Measurements from ENCODE around the gene GLMN. TPM values are rescaled to one million over a fixed set of nuclear protein-coding genes. Genes with fewer than 3 reads are reported as not detected.
"Not testable (repeated sequence)": the region's sequence is repeated elsewhere in the genome, so short reads cannot be mapped to it uniquely, and the experiment has no call there.

Gene GLMN
- total RNA-seq, 1 donor from 2014 or later, result 5.8 TPM

- peak; percentile 53 for ATAC-seq
These were observed 7.3 kb downstream of the GLMN start for GRCh38 chr1:92291372-92291999.

DNA sequence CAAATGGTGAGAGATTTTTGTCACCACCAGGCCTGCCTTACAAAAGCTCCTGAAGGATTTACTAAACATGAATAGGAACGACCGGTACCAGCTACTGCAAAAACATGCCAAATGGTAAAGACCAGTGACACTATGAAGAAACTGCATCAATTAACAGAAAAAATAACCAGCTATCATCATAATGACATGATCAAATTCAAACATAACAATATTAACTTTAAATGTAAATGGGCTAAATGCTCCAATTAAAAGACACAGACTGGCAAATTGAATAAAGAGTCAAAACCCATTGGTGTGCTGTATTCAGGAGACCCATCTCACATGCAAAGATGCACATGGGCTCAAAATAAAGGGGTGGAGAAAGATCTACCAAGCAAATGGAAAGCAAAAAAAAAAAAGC, 17.4 kb downstream of the GLMN start:
- H3K27me3 ChIP-seq; H3K36me3 ChIP-seq; H3K27ac ChIP-seq; H3K9me3 ChIP-seq; ATAC-seq; intact Hi-C loops (cut with DNase I); DNase-seq; H3K4me1 ChIP-seq; H3K4me3 ChIP-seq: not testable (repeated sequence)

More at GRCh38 chr1:92291372-92291999, 7.3 kb downstream of the GLMN start:
- no peak for DNase-seq
- Histone ChIP-seq H3K27ac (no peak overlapping the region), H3K4me1 (no peaks in the 10 kb centered on the region), H3K36me3 (peaks cover 46% of the 10 kb centered on the region), H3K27me3 (no peaks in the 10 kb centered on the region), H3K9me3 (no peaks in the 10 kb centered on the region), H3K4me3 (no peak overlapping the region)
- TF ChIP-seq, protein P1, sequence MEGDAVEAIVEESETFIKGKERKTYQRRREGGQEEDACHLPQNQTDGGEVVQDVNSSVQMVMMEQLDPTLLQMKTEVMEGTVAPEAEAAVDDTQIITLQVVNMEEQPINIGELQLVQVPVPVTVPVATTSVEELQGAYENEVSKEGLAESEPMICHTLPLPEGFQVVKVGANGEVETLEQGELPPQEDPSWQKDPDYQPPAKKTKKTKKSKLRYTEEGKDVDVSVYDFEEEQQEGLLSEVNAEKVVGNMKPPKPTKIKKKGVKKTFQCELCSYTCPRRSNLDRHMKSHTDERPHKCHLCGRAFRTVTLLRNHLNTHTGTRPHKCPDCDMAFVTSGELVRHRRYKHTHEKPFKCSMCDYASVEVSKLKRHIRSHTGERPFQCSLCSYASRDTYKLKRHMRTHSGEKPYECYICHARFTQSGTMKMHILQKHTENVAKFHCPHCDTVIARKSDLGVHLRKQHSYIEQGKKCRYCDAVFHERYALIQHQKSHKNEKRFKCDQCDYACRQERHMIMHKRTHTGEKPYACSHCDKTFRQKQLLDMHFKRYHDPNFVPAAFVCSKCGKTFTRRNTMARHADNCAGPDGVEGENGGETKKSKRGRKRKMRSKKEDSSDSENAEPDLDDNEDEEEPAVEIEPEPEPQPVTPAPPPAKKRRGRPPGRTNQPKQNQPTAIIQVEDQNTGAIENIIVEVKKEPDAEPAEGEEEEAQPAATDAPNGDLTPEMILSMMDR (IDR thresholded peaks at IDR 0.05), result peak; percentile 64
- intact Hi-C loops (cut with DNase I), result no loop called here

- ATAC-seq; H3K4me1 ChIP-seq; intact Hi-C loops (cut with DNase I); H3K36me3 ChIP-seq; DNase-seq; H3K27me3 ChIP-seq; H3K27ac ChIP-seq; H3K4me3 ChIP-seq; H3K9me3 ChIP-seq: not testable (repeated sequence)
These were observed 19.0 kb downstream of the GLMN start for GRCh38 chr1:92279781-92280180.

GRCh38 chr1:92277105-92277723, 21.6 kb downstream of the GLMN start:
- no peak for DNase-seq

GRCh38 chr1:92276082-92276481, 22.7 kb downstream of the GLMN start:
- Histone ChIP-seq H3K27ac (no peak overlapping the region), H3K27me3 (no peaks in the 10 kb centered on the region), H3K9me3 (no peaks in the 10 kb centered on the region), H3K4me1 (no peaks in the 10 kb centered on the region), H3K36me3 (peaks cover 16% of the 10 kb centered on the region), H3K4me3 (no peak overlapping the region)
- ATAC-seq (no peak), DNase-seq (no peak)
- intact Hi-C loops (cut with DNase I), result no loop called here
- TF ChIP-seq, protein P1 (IDR thresholded peaks at IDR 0.05), result no peak

More at GRCh38 chr1:92277105-92277723, 21.6 kb downstream of the GLMN start:
- TF ChIP-seq, protein P1 (IDR thresholded peaks at IDR 0.05), result no peak
- peaks cover 16% of the 10 kb centered on the region for H3K36me3 ChIP-seq
- no peaks in the 10 kb centered on the region for H3K27me3 ChIP-seq
- intact Hi-C loops (cut with DNase I), result no loop called here
- ATAC-seq, result no peak
- H3K4me1 ChIP-seq, result no peaks in the 10 kb centered on the region
- H3K27ac ChIP-seq, result no peak overlapping the region
- no peak overlapping the region for H3K4me3 ChIP-seq
- H3K9me3 ChIP-seq, result no peaks in the 10 kb centered on the region

- DNase-seq (no peak), ATAC-seq (no peak)
- Histone ChIP-seq H3K4me3 (no peak overlapping the region), H3K9me3 (no peaks in the 10 kb centered on the region), H3K36me3 (peaks cover 21% of the 10 kb centered on the region), H3K4me1 (no peaks in the 10 kb centered on the region), H3K27ac (no peak overlapping the region), H3K27me3 (no peaks in the 10 kb centered on the region)
- intact Hi-C loops (cut with DNase I), result no loop called here
- TF ChIP-seq, protein P1 (IDR thresholded peaks at IDR 0.05), result no peak
These were observed 23.8 kb downstream of the GLMN start for GRCh38 chr1:92274939-92275338.
